DOHH2 (cell line): ENCODE data around the gene PTPN3.

Source experiments
- H3F3A ChIP-seq: fragments of 200-600 bp; sonication (generic), shearing (Covaris generic); 2 replicates; pipeline ENCODE4 v1.6.0; 2016; ENCODE audit warnings: antibody characterized with exemption, mild to moderate bottlenecking; ENCODE audit not compliant: control insufficient read depth, insufficient read depth
- H3K27ac ChIP-seq: fragments of 200-600 bp; sonication (generic); 2 replicates; pipeline ENCODE4 v1.5.1; 2014; ENCODE audit warnings: low read depth, mild to moderate bottlenecking, low read length, moderate library complexity
- H3K27me3 ChIP-seq: fragments of 200-600 bp; sonication (generic); 2 replicates; pipeline ENCODE4 v1.6.1; 2014; ENCODE audit warnings: mild to moderate bottlenecking, low read length, mixed read lengths; ENCODE audit not compliant: control insufficient read depth
- H3K36me3 ChIP-seq: fragments of 200-600 bp; sonication (generic); 2 replicates; pipeline ENCODE4 v1.6.1; 2014; ENCODE audit warnings: mild to moderate bottlenecking, low read length, moderate library complexity, mixed read lengths; ENCODE audit not compliant: control insufficient read depth
- H3K4me1 ChIP-seq: fragments of 200-600 bp; sonication (generic); 2 replicates; pipeline ENCODE4 v1.6.1; 2014; ENCODE audit warnings: mild to moderate bottlenecking, low read length, mixed read lengths; ENCODE audit not compliant: control insufficient read depth
- H3K4me2 ChIP-seq: fragments of 200-600 bp; sonication (generic); 2 replicates; pipeline ENCODE4 v1.6.0; 2014; ENCODE audit warnings: mild to moderate bottlenecking, low read length, moderate library complexity
- H3K4me3 ChIP-seq: fragments of 200-600 bp; sonication (generic); 2 replicates; pipeline ENCODE4 v1.5.1; 2014; ENCODE audit warnings: mild to moderate bottlenecking, low read length, mixed read lengths
- H3K79me2 ChIP-seq: fragments of 200-600 bp; sonication (generic); 2 replicates; pipeline ENCODE4 v1.6.1; 2014; ENCODE audit warnings: mild to moderate bottlenecking, low read length, mixed read lengths; ENCODE audit not compliant: control insufficient read depth
- H3K9me2 ChIP-seq: fragments of 200-600 bp; sonication (generic); replicated peaks from 2 replicates; pipeline ENCODE4 v1.6.1; 2014; ENCODE audit warnings: mild to moderate bottlenecking, low read length, mixed read lengths; ENCODE audit not compliant: control insufficient read depth
- H3K9me3 ChIP-seq: fragments of 200-600 bp; sonication (generic); 2 replicates; pipeline ENCODE4 v1.6.1; 2014; ENCODE audit warnings: antibody characterized with exemption, low read length, mixed read lengths; ENCODE audit not compliant: control insufficient read depth, insufficient read depth
- H4K20me1 ChIP-seq: fragments of 200-600 bp; sonication (generic); 2 replicates; pipeline ENCODE4 v1.6.0; 2014; ENCODE audit warnings: low read depth, mild to moderate bottlenecking, antibody characterized with exemption, low read length, moderate library complexity; ENCODE audit not compliant: control insufficient read depth, insufficient read depth
- CTCF ChIP-seq: fragments of 200-600 bp; sonication (generic); IDR thresholded peaks from one replicate; pipeline ENCODE4 v1.5.1; 2014; ENCODE audit warnings: antibody characterized with exemption, mild to moderate bottlenecking, low read depth, low read length; ENCODE audit not compliant: poor library complexity, severe bottlenecking
- EZH2phosphoT487 ChIP-seq: fragments of 200-600 bp; sonication (generic); IDR thresholded peaks from 2 replicates; pipeline ENCODE4 v1.6.1; 2017; ENCODE audit warnings: borderline replicate concordance, mild to moderate bottlenecking, antibody characterized with exemption, low read length, moderate library complexity, mixed read lengths

PTPN3 gene

GRCh38 chr9:109381011-109381729 is 116.9 kb downstream of the PTPN3 start:
- Histone ChIP-seq H3K9me2 (no peaks in the 10 kb centered on the region), H3K4me1 (0 out of 2 replicates have a peak, but pooled peaks cover 3% of the 10 kb centered on the region), H3K4me2 (no peak overlapping the region), H3K4me3 (no peak overlapping the region), H3K27me3 (peaks cover 22% of the 10 kb centered on the region), H3K9me3 (no peaks in the 10 kb centered on the region), H3K36me3 (no peaks in the 10 kb centered on the region), H3K79me2 (no peaks in the 10 kb centered on the region), H3F3A (no peaks in the 10 kb centered on the region), H4K20me1 (no peaks in the 10 kb centered on the region), H3K27ac (no peak overlapping the region)
- TF ChIP-seq EZH2phosphoT487 (no peak), CTCF (no peak)

- TF ChIP-seq EZH2phosphoT487 (no peak), CTCF (no peak)
- Histone ChIP-seq H3K27ac (no peak overlapping the region), H3K4me3 (no peak overlapping the region), H3K36me3 (no peaks in the 10 kb centered on the region), H3K27me3 (peaks cover 22% of the 10 kb centered on the region), H3F3A (no peaks in the 10 kb centered on the region), H3K79me2 (no peaks in the 10 kb centered on the region), H3K9me2 (no peaks in the 10 kb centered on the region), H3K4me2 (no peak overlapping the region), H3K4me1 (0 out of 2 replicates have a peak, but pooled peaks cover 3% of the 10 kb centered on the region), H4K20me1 (no peaks in the 10 kb centered on the region), H3K9me3 (no peaks in the 10 kb centered on the region)
Observed at GRCh38 chr9:109379513-109379912, 118.6 kb downstream of the PTPN3 start.

GRCh38 chr9:109378316-109378715 is 119.8 kb downstream of the PTPN3 start:
- Histone ChIP-seq H3K4me1 (0 out of 2 replicates have a peak, but pooled peaks cover 3% of the 10 kb centered on the region), H3K36me3 (no peaks in the 10 kb centered on the region), H3K4me3 (no peak overlapping the region), H3K27me3 (peaks cover 22% of the 10 kb centered on the region), H4K20me1 (no peaks in the 10 kb centered on the region), H3K9me2 (no peaks in the 10 kb centered on the region), H3K9me3 (no peaks in the 10 kb centered on the region), H3K4me2 (no peak overlapping the region), H3K79me2 (no peaks in the 10 kb centered on the region), H3K27ac (no peak overlapping the region), H3F3A (no peaks in the 10 kb centered on the region)
- no peak for TF ChIP-seq EZH2phosphoT487
- TF ChIP-seq CTCF = no peak
